GM12878 (cell line): ENCODE data around the gene MARCHF10. TPM values are rescaled to one million over a fixed set of nuclear protein-coding genes. Genes with fewer than 3 reads are reported as not detected.

Experiments used
- ATAC-seq: fragments of 200-7000 bp; cut with Tn5 transposase; 3 replicates; pipeline ENCODE4 v1.9.1; 2020; ENCODE audit warnings: mild to moderate bottlenecking, moderate library complexity
- BruUV-seq: library from RNA; stranded (reverse); fragments of 400-500 nt; replicated peaks from 2 replicates; lab custom pipeline; 2021; lab: Mats Ljungman, UMichigan
- CTCF ChIA-PET: fragments of 300-600 bp; sonication (Branson Sonifier 250); formaldehyde crosslinking; extraction: SDS; loops from one replicate; lab custom pipeline; 2021; ENCODE audit warnings: inconsistent platforms; lab: Yijun Ruan, JAX
- POLR2A ChIA-PET: fragments of 350-600 bp; formaldehyde crosslinking; extraction: SDS; loops from one replicate; lab custom pipeline; 2021; ENCODE audit warnings: inconsistent platforms; lab: Charles Lee
- RAD21 ChIA-PET: fragments of 300-600 bp; sonication (Branson Sonifier 250); formaldehyde crosslinking; loops from one replicate; lab custom pipeline; 2023; ENCODE audit warnings: antibody characterized with exemption; ENCODE audit not compliant: unreplicated experiment; lab: Charles Lee
- SMC1A ChIA-PET: fragments of 300-600 bp; sonication (Branson Sonifier 250); formaldehyde crosslinking; loops from one replicate; lab custom pipeline; 2023; ENCODE audit not compliant: unreplicated experiment, uncharacterized antibody; lab: Charles Lee
- DNase-seq: peaks from one replicate; pipeline ENCODE4 v3.0.0-alpha.2; 2011; ENCODE audit warnings: low read depth, low spot score
- FAIRE-seq: peaks from 3 replicates; lab custom pipeline; 2011; peaks lifted over from hg19 to GRCh38; lab: Jason Lieb, UNC
- H2AFZ ChIP-seq: 2 replicates; pipeline ENCODE4 v1.6.0; 2011; ENCODE audit warnings: low read depth, low read length, control low read depth; ENCODE audit not compliant: control insufficient read depth
- H3K27ac ChIP-seq: 2 replicates; pipeline ENCODE4 v1.5.1; 2011; ENCODE audit warnings: control low read depth; ENCODE audit not compliant: control insufficient read depth, insufficient read depth
- H3K27me3 ChIP-seq, 2 experiments: replicated peaks in 1 of 2; 2 replicates each; pipeline versions ENCODE4 v1.6.0 to v1.6.1; 2011; ENCODE audit warnings: low read length in 1 of 2; ENCODE audit not compliant: control insufficient read depth in 2 of 2, insufficient read depth in 2 of 2
- H3K36me3 ChIP-seq, 2 experiments: 2 replicates each; pipeline ENCODE4 v1.5.1; 2011; ENCODE audit warnings: low read length in 1 of 2; ENCODE audit not compliant: control insufficient read depth in 2 of 2, insufficient read depth in 2 of 2
- H3K4me1 ChIP-seq: 2 replicates; pipeline ENCODE4 v1.6.1; 2011; ENCODE audit warnings: mild to moderate bottlenecking, low read length, moderate library complexity, mixed read lengths; ENCODE audit not compliant: control insufficient read depth, insufficient read depth
- H3K4me2 ChIP-seq: 2 replicates; pipeline ENCODE4 v1.6.0; 2011; ENCODE audit warnings: control low read depth; ENCODE audit not compliant: control insufficient read depth, insufficient read depth
- H3K4me3 ChIP-seq: fragments of 200-600 bp; sonication (generic); 2 replicates; pipeline ENCODE4 v1.5.1; 2016
- H3K79me2 ChIP-seq: 2 replicates; pipeline ENCODE4 v1.6.0; 2011; ENCODE audit warnings: low read length; ENCODE audit not compliant: control insufficient read depth, insufficient read depth
- H3K9ac ChIP-seq: 2 replicates; pipeline ENCODE4 v1.8.0; 2011; ENCODE audit warnings: low read length, control low read depth, mixed read lengths; ENCODE audit not compliant: control insufficient read depth, insufficient read depth
- H3K9me3 ChIP-seq: replicated peaks from 3 replicates; pipeline ENCODE4 v1.5.1; 2011; ENCODE audit warnings: mild to moderate bottlenecking, low read length; ENCODE audit not compliant: control insufficient read depth, insufficient read depth
- H4K20me1 ChIP-seq: 2 replicates; pipeline ENCODE4 v1.6.0; 2011; ENCODE audit not compliant: control insufficient read depth, insufficient read depth
- CBFB ChIP-seq: IDR thresholded peaks from 2 replicates; pipeline ENCODE4 v1.6.1; 2016; ENCODE audit warnings: antibody characterized with exemption, low read depth
- CBX5 ChIP-seq: sonication (generic); IDR thresholded peaks from 2 replicates; pipeline ENCODE4 v1.6.1; 2016; ENCODE audit warnings: low read depth, moderate library complexity, mild to moderate bottlenecking, inconsistent platforms
- CREB1 ChIP-seq: IDR thresholded peaks from 2 replicates; pipeline ENCODE4 v1.6.1; 2012; ENCODE audit warnings: low read depth, mild to moderate bottlenecking, inconsistent platforms
- DPF2 ChIP-seq: fragments of 450-650 bp; IDR thresholded peaks from 2 replicates; pipeline ENCODE4 v1.6.1; 2017; ENCODE audit warnings: mild to moderate bottlenecking
- EP300 ChIP-seq, 2 experiments: fragments of 150-350 bp in 1 of 2; IDR thresholded peaks; 2 replicates each; pipeline ENCODE4 v1.6.1; 2011 to 2012; ENCODE audit warnings: low read depth in 2 of 2, low read length in 2 of 2, borderline replicate concordance in 1 of 2, improper control_type of control experiment in 1 of 2, inconsistent platforms in 1 of 2; ENCODE audit not compliant: control insufficient read depth in 1 of 2
- FOS ChIP-seq: IDR thresholded peaks from 3 replicates; pipeline ENCODE4 v1.6.1; 2011; ENCODE audit warnings: borderline replicate concordance; ENCODE audit not compliant: insufficient read length; ENCODE audit errors: extremely low read depth
- MTA2 ChIP-seq: fragments of 450-650 bp; IDR thresholded peaks from 2 replicates; pipeline ENCODE4 v1.6.1; 2016; ENCODE audit warnings: low read depth, mild to moderate bottlenecking, moderate library complexity
- NFYB ChIP-seq: IDR thresholded peaks from 2 replicates; pipeline ENCODE4 v1.6.1; 2011; ENCODE audit warnings: low read depth, mild to moderate bottlenecking, low read length, improper control_type of control experiment, moderate library complexity; ENCODE audit not compliant: insufficient read depth
- NR2C1 ChIP-seq: fragments of 450-650 bp; IDR thresholded peaks from 2 replicates; pipeline ENCODE4 v1.6.1; 2017; ENCODE audit warnings: antibody characterized with exemption, mild to moderate bottlenecking, moderate library complexity
- NR2C2 ChIP-seq: IDR thresholded peaks from 2 replicates; pipeline ENCODE4 v1.6.1; 2011; ENCODE audit warnings: borderline replicate concordance, low read depth; ENCODE audit not compliant: control insufficient read depth, insufficient read length
- RELA ChIP-seq: fragments of 450-650 bp; IDR thresholded peaks from 2 replicates; pipeline ENCODE4 v1.8.0; 2014; ENCODE audit warnings: borderline replicate concordance; ENCODE audit not compliant: partially characterized antibody
- RUNX3 ChIP-seq: IDR thresholded peaks from 2 replicates; pipeline ENCODE4 v1.6.1; 2012; ENCODE audit warnings: low read length, inconsistent platforms
- SIX5 ChIP-seq: IDR thresholded peaks from 2 replicates; pipeline ENCODE4 v1.6.1; 2011; ENCODE audit warnings: mild to moderate bottlenecking, low read depth, low read length, moderate library complexity; ENCODE audit not compliant: severe bottlenecking
- SUPT20H ChIP-seq: IDR thresholded peaks from 2 replicates; pipeline ENCODE4 v1.6.1; 2011; ENCODE audit warnings: low read depth, mild to moderate bottlenecking, low read length, moderate library complexity, borderline replicate concordance; ENCODE audit not compliant: control insufficient read depth
- TAF1 ChIP-seq: IDR thresholded peaks from 2 replicates; pipeline ENCODE4 v1.6.1; 2011; ENCODE audit warnings: mild to moderate bottlenecking, low read depth, low read length, borderline replicate concordance
- ZNF24 ChIP-seq: fragments of 450-650 bp; IDR thresholded peaks from 2 replicates; pipeline ENCODE4 v1.6.1; 2017; ENCODE audit warnings: antibody characterized with exemption, mild to moderate bottlenecking
- ZNF592 ChIP-seq: fragments of 450-650 bp; IDR thresholded peaks from 2 replicates; pipeline ENCODE4 v1.6.1; 2017; ENCODE audit warnings: mild to moderate bottlenecking, moderate library complexity
- WGBS: methylation state at CpG from one replicate; pipeline ENCODE4 v1.1.6; 2016; ENCODE audit warnings: low lambda C conversion rate; ENCODE audit not compliant: insufficient replicate concordance, insufficient coverage; ENCODE audit errors: missing lambda C conversion rate; 5-methylcytosine and 5-hydroxymethylcytosine counted together
- in situ Hi-C: fragments of 300-500 bp; cut with MboI; formaldehyde crosslinking; loops from 9 replicates; pipeline ENCODE4 v1.14.3; 2018; ENCODE audit warnings: mixed read lengths
- intact Hi-C: fragments of 100-400 bp; cut with micrococcal nuclease; formaldehyde crosslinking; loops from one replicate; pipeline ENCODE4 v1.14.2; 2022; ENCODE audit not compliant: unreplicated experiment
- polyA plus RNA-seq, 11 experiments: library from polyadenylated mRNA; depleted of rRNA in 4 of 11; unstranded in 6 of 11; stranded (reverse) in 5 of 11; fragments of >200 nt; fragmentation: Nextera tagmentation in 4 of 11; fragmentation: Illumina TruSeq in 1 of 11; extraction: Ambion mirVana in 4 of 11; extraction: Trizol in 1 of 11; gene quantifications; 1 replicate in 1 of 11; 2 replicates in 10 of 11; pipeline versions ENCODE4 v1.2.1 to v1.2.3, GENCODE V29; 2011 to 2016; ENCODE audit warnings: inconsistent platforms in 2 of 11, missing spikeins in 2 of 11, low read depth in 1 of 11
- total RNA-seq, 4 experiments: library from RNA; depleted of rRNA in 3 of 4; stranded (reverse); fragments of >200 nt in 3 of 4; fragmentation: Illumina TruSeq in 1 of 4; extraction: Trizol in 1 of 4; gene quantifications; 2 replicates each; pipeline versions ENCODE4 v1.2.1 to v1.2.3, GENCODE V29; 2013 to 2021
- TF ChIP-seq, protein P1 (sequence below): fragments of 450-650 bp; IDR thresholded peaks from 2 replicates; pipeline ENCODE4 v1.6.1; 2018; ENCODE audit warnings: borderline replicate concordance, mild to moderate bottlenecking; ENCODE audit not compliant: partially characterized antibody

Gene MARCHF10
- total and polyA plus RNA-seq, 10 of the 15 experiments (the other 5 are each of a cell fraction or from before 2014, with no cell fraction given): 0.11 to 0.24 TPM; not detected in 8

DNA sequence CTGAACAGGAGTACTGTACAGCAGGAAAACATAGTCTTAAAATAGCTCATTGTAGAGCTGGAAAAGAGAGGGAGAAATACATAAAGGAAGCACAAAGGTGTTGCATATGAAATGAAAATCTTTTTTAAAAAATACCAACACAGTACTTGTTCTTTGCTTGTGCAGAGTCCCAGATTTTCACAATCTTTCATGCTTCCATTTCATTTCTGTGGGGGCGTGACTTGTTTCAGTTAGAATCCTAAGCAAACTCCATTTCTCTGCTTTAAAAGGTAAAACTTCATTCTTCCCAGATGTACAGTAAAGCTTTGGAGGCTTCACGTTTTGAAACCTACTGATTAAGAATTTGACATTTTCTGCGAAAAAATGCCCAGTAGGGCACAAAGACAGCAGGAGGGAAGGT is 48.5 kb upstream of the MARCHF10 start:
- ChIA-PET CTCF (no interaction called here), POLR2A (no interaction called here), RAD21 (no interaction called here)
- 12% methylated on average over 3 of the region's 3 CpGs for WGBS
- Histone ChIP-seq H3K4me3 (no peak overlapping the region), H3K9me3 (no peaks in the 10 kb centered on the region), H3K4me1 (no peaks in the 10 kb centered on the region), H3K36me3 (no peaks in the 10 kb centered on the region), H3K27ac (no peak overlapping the region), H4K20me1 (no peaks in the 10 kb centered on the region), H2AFZ (no peak overlapping the region), H3K79me2 (no peaks in the 10 kb centered on the region), H3K27me3 (no peaks in the 10 kb centered on the region)
- intact Hi-C loops (no loop called here), in situ Hi-C loops (no loop called here)
- no TSS peak for BruUV-seq
- no peak for FAIRE-seq
- DNase-seq: no peak
- no peak for TF ChIP-seq NFYB
- TF ChIP-seq DPF2: no peak
- TF ChIP-seq CREB1: no peak
- no peak for TF ChIP-seq NR2C1
- no peak for TF ChIP-seq CBFB
- no peak for TF ChIP-seq MTA2
- no peak for TF ChIP-seq ZNF24
- TF ChIP-seq RELA: no peak
- TF ChIP-seq RUNX3: no peak
- no peak for TF ChIP-seq SIX5
- no peak for TF ChIP-seq FOS
- TF ChIP-seq CBX5: no peak
- no peak for TF ChIP-seq NR2C2
- TF ChIP-seq, protein P1, sequence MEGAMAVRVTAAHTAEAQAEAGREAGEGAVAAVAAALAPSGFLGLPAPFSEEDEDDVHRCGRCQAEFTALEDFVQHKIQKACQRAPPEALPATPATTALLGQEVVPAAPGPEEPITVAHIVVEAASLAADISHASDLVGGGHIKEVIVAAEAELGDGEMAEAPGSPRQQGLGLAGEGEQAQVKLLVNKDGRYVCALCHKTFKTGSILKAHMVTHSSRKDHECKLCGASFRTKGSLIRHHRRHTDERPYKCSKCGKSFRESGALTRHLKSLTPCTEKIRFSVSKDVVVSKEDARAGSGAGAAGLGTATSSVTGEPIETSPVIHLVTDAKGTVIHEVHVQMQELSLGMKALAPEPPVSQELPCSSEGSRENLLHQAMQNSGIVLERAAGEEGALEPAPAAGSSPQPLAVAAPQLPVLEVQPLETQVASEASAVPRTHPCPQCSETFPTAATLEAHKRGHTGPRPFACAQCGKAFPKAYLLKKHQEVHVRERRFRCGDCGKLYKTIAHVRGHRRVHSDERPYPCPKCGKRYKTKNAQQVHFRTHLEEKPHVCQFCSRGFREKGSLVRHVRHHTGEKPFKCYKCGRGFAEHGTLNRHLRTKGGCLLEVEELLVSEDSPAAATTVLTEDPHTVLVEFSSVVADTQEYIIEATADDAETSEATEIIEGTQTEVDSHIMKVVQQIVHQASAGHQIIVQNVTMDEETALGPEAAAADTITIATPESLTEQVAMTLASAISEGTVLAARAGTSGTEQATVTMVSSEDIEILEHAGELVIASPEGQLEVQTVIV: no peak
- no peak for TF ChIP-seq TAF1
- no peak for TF ChIP-seq ZNF592
- no peak for TF ChIP-seq EP300 (IDR thresholded peaks at IDR 0.05; ENCODE audit: borderline replicate concordance in 1 of 2, control insufficient read depth in 1 of 2, low read depth in 2 of 2, low read length in 2 of 2)
- no peak for TF ChIP-seq SUPT20H
- TF ChIP-seq, all 136 proteins: peak for 0
- no peak for ATAC-seq
- Histone ChIP-seq H3K9ac (no peak overlapping the region), H3K4me2 (no peak overlapping the region)
- SMC1A ChIA-PET: no interaction called here
